ENCODE data around the gene TRIM8.
A peak's percentile ranks its signal among the peaks of the same experiment; 100 is the strongest.

Gene TRIM8

GRCh38 chr10:102603946-102604345 is 40.3 kb upstream of the TRIM8 start:
- no peaks in the 10 kb centered on the region for H3K9me3 ChIP-seq (ENCODE audit: control insufficient read depth, low read length)
- H3K4me3 ChIP-seq (ENCODE audit: low read length) = peak overlapping the region; percentile 8
- H3K27me3 ChIP-seq (replicated peaks; ENCODE audit: control insufficient read depth, insufficient read depth, low read length) = no peaks in the 10 kb centered on the region
- H3K36me3 ChIP-seq (ENCODE audit: control insufficient read depth, insufficient read depth, low read length, severe bottlenecking) = no peaks in the 10 kb centered on the region
- peaks cover 73% of the 10 kb centered on the region for H3K4me1 ChIP-seq (ENCODE audit: control insufficient read depth, insufficient read depth, low read length)
- peak overlapping the region; percentile 77 for H3K9ac ChIP-seq (ENCODE audit: low read length)
- no peak for DNase-seq (ENCODE audit: low read depth)

- DNase-seq (ENCODE audit: low read depth) = peak; percentile 67
- no peaks in the 10 kb centered on the region for H3K27me3 ChIP-seq (replicated peaks; ENCODE audit: control insufficient read depth, insufficient read depth, low read length)
- peak overlapping the region; percentile 8 for H3K4me3 ChIP-seq (ENCODE audit: low read length)
- peak overlapping the region; percentile 77 for H3K9ac ChIP-seq (ENCODE audit: low read length)
- H3K9me3 ChIP-seq (ENCODE audit: control insufficient read depth, low read length) = no peaks in the 10 kb centered on the region
- no peaks in the 10 kb centered on the region for H3K36me3 ChIP-seq (ENCODE audit: control insufficient read depth, insufficient read depth, low read length, severe bottlenecking)
- peaks cover 69% of the 10 kb centered on the region for H3K4me1 ChIP-seq (ENCODE audit: control insufficient read depth, insufficient read depth, low read length)
These were observed 39.8 kb upstream of the TRIM8 start for GRCh38 chr10:102604439-102604841.

GRCh38 chr10:102605712-102606111 is 38.6 kb upstream of the TRIM8 start:
- no peaks in the 10 kb centered on the region for H3K27me3 ChIP-seq (replicated peaks; ENCODE audit: control insufficient read depth, insufficient read depth, low read length)
- peak; percentile 40 for DNase-seq (ENCODE audit: low read depth)
- peaks cover 69% of the 10 kb centered on the region for H3K4me1 ChIP-seq (ENCODE audit: control insufficient read depth, insufficient read depth, low read length)
- no peak overlapping the region for H3K4me3 ChIP-seq (ENCODE audit: low read length)
- H3K9me3 ChIP-seq (ENCODE audit: control insufficient read depth, low read length) = no peaks in the 10 kb centered on the region
- H3K36me3 ChIP-seq (ENCODE audit: control insufficient read depth, insufficient read depth, low read length, severe bottlenecking) = no peaks in the 10 kb centered on the region
- peak overlapping the region; percentile 2 for H3K9ac ChIP-seq (ENCODE audit: low read length)

- DNase-seq (ENCODE audit: low read depth) = no peak
These were observed 35.8 kb upstream of the TRIM8 start for GRCh38 chr10:102608487-102608886.

GRCh38 chr10:102610441-102610887 is 33.8 kb upstream of the TRIM8 start:
- no peak for DNase-seq (ENCODE audit: low read depth)
- Histone ChIP-seq H3K9me3 (ENCODE audit: control insufficient read depth, low read length) (no peaks in the 10 kb centered on the region), H3K4me1 (ENCODE audit: control insufficient read depth, insufficient read depth, low read length) (peaks cover 62% of the 10 kb centered on the region), H3K4me3 (ENCODE audit: low read length) (no peak overlapping the region), H3K27me3 (replicated peaks; ENCODE audit: control insufficient read depth, insufficient read depth, low read length) (no peaks in the 10 kb centered on the region), H3K36me3 (ENCODE audit: control insufficient read depth, insufficient read depth, low read length, severe bottlenecking) (peaks cover 5% of the 10 kb centered on the region), H3K9ac (ENCODE audit: low read length) (peak overlapping the region; percentile 0)

More at GRCh38 chr10:102608487-102608886, 35.8 kb upstream of the TRIM8 start:
- Histone ChIP-seq H3K36me3 (ENCODE audit: control insufficient read depth, insufficient read depth, low read length, severe bottlenecking) (no peaks in the 10 kb centered on the region), H3K9ac (ENCODE audit: low read length) (no peak overlapping the region), H3K27me3 (replicated peaks; ENCODE audit: control insufficient read depth, insufficient read depth, low read length) (no peaks in the 10 kb centered on the region), H3K4me1 (ENCODE audit: control insufficient read depth, insufficient read depth, low read length) (peaks cover 69% of the 10 kb centered on the region), H3K4me3 (ENCODE audit: low read length) (no peak overlapping the region), H3K9me3 (ENCODE audit: control insufficient read depth, low read length) (no peaks in the 10 kb centered on the region)

GRCh38 chr10:102611514-102612087 is 32.7 kb upstream of the TRIM8 start:
- Histone ChIP-seq H3K4me1 (ENCODE audit: control insufficient read depth, insufficient read depth, low read length) (peaks cover 64% of the 10 kb centered on the region), H3K9ac (ENCODE audit: low read length) (peak overlapping the region; percentile 10), H3K4me3 (ENCODE audit: low read length) (no peak overlapping the region), H3K36me3 (ENCODE audit: control insufficient read depth, insufficient read depth, low read length, severe bottlenecking) (peaks cover 9% of the 10 kb centered on the region), H3K9me3 (ENCODE audit: control insufficient read depth, low read length) (no peaks in the 10 kb centered on the region), H3K27me3 (replicated peaks; ENCODE audit: control insufficient read depth, insufficient read depth, low read length) (no peaks in the 10 kb centered on the region)
- DNase-seq (ENCODE audit: low read depth) = no peak

GRCh38 chr10:102612964-102613275 is 31.4 kb upstream of the TRIM8 start:
- Histone ChIP-seq H3K4me3 (ENCODE audit: low read length) (no peak overlapping the region), H3K27me3 (replicated peaks; ENCODE audit: control insufficient read depth, insufficient read depth, low read length) (no peaks in the 10 kb centered on the region), H3K9me3 (ENCODE audit: control insufficient read depth, low read length) (no peaks in the 10 kb centered on the region), H3K4me1 (ENCODE audit: control insufficient read depth, insufficient read depth, low read length) (peaks cover 66% of the 10 kb centered on the region), H3K36me3 (ENCODE audit: control insufficient read depth, insufficient read depth, low read length, severe bottlenecking) (peaks cover 22% of the 10 kb centered on the region), H3K9ac (ENCODE audit: low read length) (no peak overlapping the region)
- DNase-seq (ENCODE audit: low read depth) = no peak

GRCh38 chr10:102613286-102613685 is 31.0 kb upstream of the TRIM8 start:
- H3K4me3 ChIP-seq (ENCODE audit: low read length) = no peak overlapping the region
- H3K4me1 ChIP-seq (ENCODE audit: control insufficient read depth, insufficient read depth, low read length) = peaks cover 65% of the 10 kb centered on the region
- no peak for DNase-seq (ENCODE audit: low read depth)
- H3K9me3 ChIP-seq (ENCODE audit: control insufficient read depth, low read length) = no peaks in the 10 kb centered on the region
- H3K27me3 ChIP-seq (replicated peaks; ENCODE audit: control insufficient read depth, insufficient read depth, low read length) = no peaks in the 10 kb centered on the region
- peaks cover 25% of the 10 kb centered on the region for H3K36me3 ChIP-seq (ENCODE audit: control insufficient read depth, insufficient read depth, low read length, severe bottlenecking)
- H3K9ac ChIP-seq (ENCODE audit: low read length) = peak overlapping the region; percentile 29

- no peak for DNase-seq (ENCODE audit: low read depth)
- Histone ChIP-seq H3K36me3 (ENCODE audit: control insufficient read depth, insufficient read depth, low read length, severe bottlenecking) (peaks cover 30% of the 10 kb centered on the region), H3K4me1 (ENCODE audit: control insufficient read depth, insufficient read depth, low read length) (peaks cover 63% of the 10 kb centered on the region), H3K9me3 (ENCODE audit: control insufficient read depth, low read length) (no peaks in the 10 kb centered on the region), H3K9ac (ENCODE audit: low read length) (peak overlapping the region; percentile 29), H3K27me3 (replicated peaks; ENCODE audit: control insufficient read depth, insufficient read depth, low read length) (no peaks in the 10 kb centered on the region), H3K4me3 (ENCODE audit: low read length) (no peak overlapping the region)
These were observed 30.5 kb upstream of the TRIM8 start for GRCh38 chr10:102613785-102614184.

- Histone ChIP-seq H3K4me3 (ENCODE audit: low read length) (no peak overlapping the region), H3K36me3 (ENCODE audit: control insufficient read depth, insufficient read depth, low read length, severe bottlenecking) (peaks cover 33% of the 10 kb centered on the region), H3K9me3 (ENCODE audit: control insufficient read depth, low read length) (no peaks in the 10 kb centered on the region), H3K9ac (ENCODE audit: low read length) (no peak overlapping the region), H3K4me1 (ENCODE audit: control insufficient read depth, insufficient read depth, low read length) (peaks cover 64% of the 10 kb centered on the region), H3K27me3 (replicated peaks; ENCODE audit: control insufficient read depth, insufficient read depth, low read length) (no peaks in the 10 kb centered on the region)
- no peak for DNase-seq (ENCODE audit: low read depth)
These were observed 29.4 kb upstream of the TRIM8 start for GRCh38 chr10:102614888-102615287.

- no peak for DNase-seq (ENCODE audit: low read depth)
- Histone ChIP-seq H3K27me3 (replicated peaks; ENCODE audit: control insufficient read depth, insufficient read depth, low read length) (no peaks in the 10 kb centered on the region), H3K9ac (ENCODE audit: low read length) (no peak overlapping the region), H3K4me3 (ENCODE audit: low read length) (no peak overlapping the region), H3K9me3 (ENCODE audit: control insufficient read depth, low read length) (no peaks in the 10 kb centered on the region), H3K36me3 (ENCODE audit: control insufficient read depth, insufficient read depth, low read length, severe bottlenecking) (peaks cover 33% of the 10 kb centered on the region), H3K4me1 (ENCODE audit: control insufficient read depth, insufficient read depth, low read length) (peaks cover 64% of the 10 kb centered on the region)
These were observed 28.9 kb upstream of the TRIM8 start for GRCh38 chr10:102615361-102615760.

Measured in adipocyte (in vitro differentiated cells).